ENCODE results near the gene BGN. TPM values are rescaled to one million over a fixed set of nuclear protein-coding genes. Genes with fewer than 3 reads are reported as not detected.

The BGN gene
- total and polyA plus RNA-seq, 2 experiments from 2014 or later, result 0.87 to 1.8 TPM

DNA sequence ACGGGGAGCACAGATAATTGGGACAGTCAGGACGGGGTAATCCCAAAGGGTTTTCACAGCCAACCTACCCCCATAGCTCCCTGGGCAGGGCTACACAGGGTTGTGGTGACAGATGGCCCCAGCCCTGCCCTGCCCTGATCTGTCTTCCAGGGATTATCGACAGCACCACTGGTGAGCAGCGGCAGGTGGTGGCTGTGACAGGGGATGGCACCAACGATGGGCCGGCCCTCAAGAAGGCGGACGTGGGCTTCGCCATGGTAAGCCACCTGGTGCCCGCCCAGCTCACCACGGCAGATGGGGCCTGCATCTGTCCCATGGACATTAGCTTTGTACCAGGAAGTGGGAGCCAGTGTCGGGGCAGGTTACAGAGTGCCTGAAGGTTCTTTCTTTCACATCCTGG, 62.0 kb downstream of the BGN start (continued):
- TF ChIP-seq ZNF462 (CRISPR knock-in tag; IDR thresholded peaks at IDR 0.05) (no peak), STAT1 (IDR thresholded peaks at IDR 0.05; ENCODE audit: unreplicated experiment) (no peak), ZNF114 (CRISPR knock-in tag; IDR thresholded peaks at IDR 0.05) (no peak), POLR2AphosphoS5 (IDR thresholded peaks at IDR 0.05; ENCODE audit: low read depth) (no peak)

DNA sequence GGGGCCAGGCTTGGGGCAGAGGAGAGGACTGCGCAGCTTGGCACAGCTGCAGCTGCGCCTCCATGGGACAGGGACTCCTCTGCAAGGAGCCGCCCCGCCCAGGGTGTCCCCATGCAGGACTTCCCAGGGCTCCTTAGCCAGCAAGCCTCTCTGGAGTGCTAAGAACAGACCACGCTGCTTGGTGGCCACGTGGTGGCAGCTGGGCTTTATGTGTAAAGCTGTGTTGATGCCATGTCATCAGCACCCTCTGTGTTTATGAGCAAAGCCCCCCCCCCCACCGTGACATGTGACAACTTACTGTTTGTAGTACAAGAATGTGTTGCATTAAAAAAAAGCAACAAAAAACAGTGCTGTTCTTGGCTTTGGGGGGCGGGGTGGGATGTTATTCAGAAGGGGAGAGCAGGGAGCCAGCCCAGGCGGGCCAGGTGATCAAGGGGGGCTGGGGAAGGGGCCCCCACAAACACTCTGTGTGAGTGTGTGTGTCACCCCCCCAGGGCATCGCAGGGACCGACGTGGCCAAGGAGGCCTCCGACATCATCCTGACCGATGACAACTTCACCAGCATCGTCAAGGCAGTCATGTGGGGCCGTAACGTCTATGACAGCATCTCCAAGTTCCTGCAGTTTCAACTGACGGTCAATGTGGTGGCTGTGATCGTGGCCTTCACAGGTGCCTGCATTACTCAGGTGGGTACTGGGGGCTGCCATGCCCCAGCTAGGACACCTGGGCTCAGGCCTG, 63.0 kb downstream of the BGN start:
- ATAC-seq (no peak), DNase-seq (ENCODE audit: low spot score) (no peak)
- H3K4me3 ChIP-seq, result no peak overlapping the region
- no peaks in the 10 kb centered on the region for H3K9me2 ChIP-seq (ENCODE audit: insufficient read depth)
- no peak overlapping the region for H3K4me2 ChIP-seq
- no peaks in the 10 kb centered on the region for H3K36me3 Mint-ChIP-seq (ENCODE audit: low read depth)
- no peaks in the 10 kb centered on the region for H4K20me1 ChIP-seq (replicated peaks; ENCODE audit: insufficient read depth)
- H3K4me3 Mint-ChIP-seq, result no peak overlapping the region
- no peak overlapping the region for H3K27ac Mint-ChIP-seq
- no peaks in the 10 kb centered on the region for H3K4me1 Mint-ChIP-seq
- no peak overlapping the region for H2AFZ ChIP-seq
- no peaks in the 10 kb centered on the region for H3K36me3 ChIP-seq (ENCODE audit: insufficient read depth)
- no peaks in the 10 kb centered on the region for H3K27me3 ChIP-seq (ENCODE audit: insufficient read depth)
- no peaks in the 10 kb centered on the region for H3K4me1 ChIP-seq (ENCODE audit: insufficient read depth)
- H3F3A ChIP-seq (replicated peaks; ENCODE audit: low read depth), result no peaks in the 10 kb centered on the region
- H3K79me2 ChIP-seq (replicated peaks; ENCODE audit: insufficient read depth), result no peaks in the 10 kb centered on the region
- TF ChIP-seq EZH2phosphoT487 (IDR thresholded peaks at IDR 0.05; ENCODE audit: unreplicated experiment) (no peak), STAT1 (IDR thresholded peaks at IDR 0.05; ENCODE audit: unreplicated experiment) (no peak), ZNF331 (CRISPR knock-in tag; IDR thresholded peaks at IDR 0.05; ENCODE audit: low read depth) (no peak), POLR2AphosphoS5 (IDR thresholded peaks at IDR 0.05; ENCODE audit: low read depth) (no peak), EZH2 (IDR thresholded peaks at IDR 0.05; ENCODE audit: low read depth, unreplicated experiment) (no peak), JUNB (IDR thresholded peaks at IDR 0.05; ENCODE audit: unreplicated experiment) (no peak), NANOG (IDR thresholded peaks at IDR 0.05; ENCODE audit: borderline replicate concordance) (no peak), ZNF114 (CRISPR knock-in tag; IDR thresholded peaks at IDR 0.05) (no peak), CREB1 (CRISPR knock-in tag; IDR thresholded peaks at IDR 0.05; ENCODE audit: low read depth) (no peak)
- TF ChIP-seq, protein P1, sequence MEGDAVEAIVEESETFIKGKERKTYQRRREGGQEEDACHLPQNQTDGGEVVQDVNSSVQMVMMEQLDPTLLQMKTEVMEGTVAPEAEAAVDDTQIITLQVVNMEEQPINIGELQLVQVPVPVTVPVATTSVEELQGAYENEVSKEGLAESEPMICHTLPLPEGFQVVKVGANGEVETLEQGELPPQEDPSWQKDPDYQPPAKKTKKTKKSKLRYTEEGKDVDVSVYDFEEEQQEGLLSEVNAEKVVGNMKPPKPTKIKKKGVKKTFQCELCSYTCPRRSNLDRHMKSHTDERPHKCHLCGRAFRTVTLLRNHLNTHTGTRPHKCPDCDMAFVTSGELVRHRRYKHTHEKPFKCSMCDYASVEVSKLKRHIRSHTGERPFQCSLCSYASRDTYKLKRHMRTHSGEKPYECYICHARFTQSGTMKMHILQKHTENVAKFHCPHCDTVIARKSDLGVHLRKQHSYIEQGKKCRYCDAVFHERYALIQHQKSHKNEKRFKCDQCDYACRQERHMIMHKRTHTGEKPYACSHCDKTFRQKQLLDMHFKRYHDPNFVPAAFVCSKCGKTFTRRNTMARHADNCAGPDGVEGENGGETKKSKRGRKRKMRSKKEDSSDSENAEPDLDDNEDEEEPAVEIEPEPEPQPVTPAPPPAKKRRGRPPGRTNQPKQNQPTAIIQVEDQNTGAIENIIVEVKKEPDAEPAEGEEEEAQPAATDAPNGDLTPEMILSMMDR (conservative IDR thresholded peaks at IDR 0.05; ENCODE audit: low read depth in 2 of 2), result no peak
- TF ChIP-seq, protein P2, sequence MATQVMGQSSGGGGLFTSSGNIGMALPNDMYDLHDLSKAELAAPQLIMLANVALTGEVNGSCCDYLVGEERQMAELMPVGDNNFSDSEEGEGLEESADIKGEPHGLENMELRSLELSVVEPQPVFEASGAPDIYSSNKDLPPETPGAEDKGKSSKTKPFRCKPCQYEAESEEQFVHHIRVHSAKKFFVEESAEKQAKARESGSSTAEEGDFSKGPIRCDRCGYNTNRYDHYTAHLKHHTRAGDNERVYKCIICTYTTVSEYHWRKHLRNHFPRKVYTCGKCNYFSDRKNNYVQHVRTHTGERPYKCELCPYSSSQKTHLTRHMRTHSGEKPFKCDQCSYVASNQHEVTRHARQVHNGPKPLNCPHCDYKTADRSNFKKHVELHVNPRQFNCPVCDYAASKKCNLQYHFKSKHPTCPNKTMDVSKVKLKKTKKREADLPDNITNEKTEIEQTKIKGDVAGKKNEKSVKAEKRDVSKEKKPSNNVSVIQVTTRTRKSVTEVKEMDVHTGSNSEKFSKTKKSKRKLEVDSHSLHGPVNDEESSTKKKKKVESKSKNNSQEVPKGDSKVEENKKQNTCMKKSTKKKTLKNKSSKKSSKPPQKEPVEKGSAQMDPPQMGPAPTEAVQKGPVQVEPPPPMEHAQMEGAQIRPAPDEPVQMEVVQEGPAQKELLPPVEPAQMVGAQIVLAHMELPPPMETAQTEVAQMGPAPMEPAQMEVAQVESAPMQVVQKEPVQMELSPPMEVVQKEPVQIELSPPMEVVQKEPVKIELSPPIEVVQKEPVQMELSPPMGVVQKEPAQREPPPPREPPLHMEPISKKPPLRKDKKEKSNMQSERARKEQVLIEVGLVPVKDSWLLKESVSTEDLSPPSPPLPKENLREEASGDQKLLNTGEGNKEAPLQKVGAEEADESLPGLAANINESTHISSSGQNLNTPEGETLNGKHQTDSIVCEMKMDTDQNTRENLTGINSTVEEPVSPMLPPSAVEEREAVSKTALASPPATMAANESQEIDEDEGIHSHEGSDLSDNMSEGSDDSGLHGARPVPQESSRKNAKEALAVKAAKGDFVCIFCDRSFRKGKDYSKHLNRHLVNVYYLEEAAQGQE (IDR thresholded peaks at IDR 0.05; ENCODE audit: unreplicated experiment), result no peak
- no peak overlapping the region for H3K27ac ChIP-seq (ENCODE audit: low read depth)
- H3K9me3 Mint-ChIP-seq, result no peaks in the 10 kb centered on the region
- peaks cover 5% of the 10 kb centered on the region for H3K27me3 Mint-ChIP-seq (ENCODE audit: insufficient read depth, low read depth, poor library complexity)

Measured in GM23338 (cell line).